Panc1 (cell line): ENCODE measurements around the gene FAM107B. TPM values are rescaled to one million over a fixed set of nuclear protein-coding genes. Genes with fewer than 3 reads are reported as not detected.

ENCODE experiments used
- ATAC-seq: fragments of 200-7000 bp; cut with Tn5 transposase; 2 replicates; pipeline ENCODE4 v1.9.1; 2020; ENCODE audit warnings: mild to moderate bottlenecking, moderate library complexity
- BruUV-seq: library from RNA; stranded (reverse); fragments of 400-500 nt; replicated peaks from 2 replicates; lab custom pipeline; 2021; lab: Mats Ljungman, UMichigan
- CTCF ChIA-PET: fragments of 300-600 bp; sonication (Branson Sonifier 250); formaldehyde crosslinking; loops from one replicate; lab custom pipeline; 2022; ENCODE audit warnings: antibody characterized with exemption; lab: Charles Lee
- POLR2A ChIA-PET: fragments of 300-600 bp; sonication (Branson Sonifier 250); formaldehyde crosslinking; loops from one replicate; lab custom pipeline; 2022; ENCODE audit warnings: antibody characterized with exemption; lab: Charles Lee
- DNase-seq: peaks from one replicate; pipeline ENCODE4 v3.0.0-alpha.2; 2010; ENCODE audit warnings: low read depth, low spot score
- H3K27ac ChIP-seq: 2 replicates; pipeline ENCODE4 v1.5.1; 2011; ENCODE audit warnings: mild to moderate bottlenecking, low read length, inconsistent platforms
- H3K27me3 ChIP-seq: fragments of 200-500 bp; sonication (Bioruptor generic); 2 replicates; pipeline ENCODE4 v1.6.0; 2014; ENCODE audit warnings: low read length, inconsistent platforms; ENCODE audit not compliant: control insufficient read depth, insufficient read depth
- H3K36me3 ChIP-seq: fragments of 200-500 bp; sonication (Bioruptor generic); 2 replicates; pipeline ENCODE4 v1.5.1; 2014; ENCODE audit warnings: inconsistent platforms, mild to moderate bottlenecking, low read length, moderate library complexity; ENCODE audit not compliant: control insufficient read depth, insufficient read depth
- H3K4me1 ChIP-seq: 2 replicates; pipeline ENCODE4 v1.5.1; 2011; ENCODE audit warnings: inconsistent platforms, mild to moderate bottlenecking, low read length, moderate library complexity; ENCODE audit not compliant: control insufficient read depth, insufficient read depth
- H3K4me3 ChIP-seq, 2 experiments: 2 replicates each; pipeline ENCODE4 v1.5.1; 2011 to 2012; ENCODE audit warnings: low read depth in 2 of 2, low read length in 2 of 2, mild to moderate bottlenecking in 2 of 2, inconsistent platforms in 1 of 2, moderate library complexity in 1 of 2
- H3K9me3 ChIP-seq: fragments of 200-500 bp; sonication (Bioruptor generic); 2 replicates; pipeline ENCODE4 v1.5.1; 2014; ENCODE audit warnings: low read depth, mild to moderate bottlenecking, inconsistent platforms, low read length, moderate library complexity; ENCODE audit not compliant: control insufficient read depth, insufficient read depth
- POLR2AphosphoS5 ChIP-seq: IDR thresholded peaks from 2 replicates; pipeline ENCODE4 v1.6.1; 2012; ENCODE audit warnings: mild to moderate bottlenecking, low read depth, low read length, moderate library complexity
- SIN3A ChIP-seq: IDR thresholded peaks from 2 replicates; pipeline ENCODE4 v1.6.1; 2012; ENCODE audit warnings: low read depth, mild to moderate bottlenecking, low read length, moderate library complexity, borderline replicate concordance; ENCODE audit not compliant: insufficient read depth
- TCF7L2 ChIP-seq: IDR thresholded peaks from 2 replicates; pipeline ENCODE4 v1.6.1; 2011; ENCODE audit warnings: mild to moderate bottlenecking, low read depth, low read length, inconsistent platforms
- in situ Hi-C: cut with HindIII; loops from 2 replicates; pipeline ENCODE4 v1.10.0; 2016; ENCODE audit warnings: low sequenced_read_pairs, low pct_unique_long_range_greater_than_20kb
- intact Hi-C: fragments of 100-400 bp; cut with micrococcal nuclease; formaldehyde crosslinking; loops from one replicate; pipeline ENCODE4 v1.10.0; 2022; ENCODE audit not compliant: unreplicated experiment
- total RNA-seq: library from RNA; stranded (reverse); gene quantifications from one replicate; pipeline ENCODE4 v1.2.1, GENCODE V29; 2021; ENCODE audit not compliant: unreplicated experiment
- TF ChIP-seq, protein P1 (sequence below): fragments of 450-650 bp; IDR thresholded peaks from 2 replicates; pipeline ENCODE4 v1.5.1; 2017; ENCODE audit warnings: mild to moderate bottlenecking
- TF ChIP-seq, protein P2 (sequence below), 2 experiments: IDR thresholded peaks; 2 replicates each; pipeline ENCODE4 v1.6.1; 2011 to 2012; ENCODE audit warnings: low read depth in 2 of 2, control low read depth in 1 of 2, low read length in 1 of 2, mild to moderate bottlenecking in 1 of 2, moderate library complexity in 1 of 2; ENCODE audit not compliant: insufficient read depth in 1 of 2

Gene FAM107B
- total RNA-seq, 1 experiment from 2014 or later = 13.4 TPM

DNA sequence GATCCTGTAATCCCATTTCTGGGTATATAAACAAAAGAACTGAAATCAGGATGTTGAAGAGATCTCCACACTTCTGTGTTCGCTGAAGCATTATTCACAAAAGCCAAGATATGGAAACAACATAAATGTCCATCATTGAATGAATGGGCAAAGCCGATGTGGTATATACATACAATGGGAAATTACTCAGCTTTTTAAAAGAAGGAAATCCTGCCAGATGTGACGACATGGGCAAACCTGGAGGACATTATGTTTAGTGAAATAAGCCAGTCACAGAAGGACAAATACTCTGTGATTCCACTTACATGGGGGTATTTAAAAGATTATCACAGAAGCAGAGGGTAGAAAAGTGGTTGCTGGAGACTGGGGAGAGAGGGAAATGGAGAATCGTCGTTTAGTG lies 23.9 kb upstream of the FAM107B start:
- no TSS peak for BruUV-seq
- TF ChIP-seq TCF7L2 (no peak), SIN3A (no peak), POLR2AphosphoS5 (no peak)
- TF ChIP-seq, protein P1, sequence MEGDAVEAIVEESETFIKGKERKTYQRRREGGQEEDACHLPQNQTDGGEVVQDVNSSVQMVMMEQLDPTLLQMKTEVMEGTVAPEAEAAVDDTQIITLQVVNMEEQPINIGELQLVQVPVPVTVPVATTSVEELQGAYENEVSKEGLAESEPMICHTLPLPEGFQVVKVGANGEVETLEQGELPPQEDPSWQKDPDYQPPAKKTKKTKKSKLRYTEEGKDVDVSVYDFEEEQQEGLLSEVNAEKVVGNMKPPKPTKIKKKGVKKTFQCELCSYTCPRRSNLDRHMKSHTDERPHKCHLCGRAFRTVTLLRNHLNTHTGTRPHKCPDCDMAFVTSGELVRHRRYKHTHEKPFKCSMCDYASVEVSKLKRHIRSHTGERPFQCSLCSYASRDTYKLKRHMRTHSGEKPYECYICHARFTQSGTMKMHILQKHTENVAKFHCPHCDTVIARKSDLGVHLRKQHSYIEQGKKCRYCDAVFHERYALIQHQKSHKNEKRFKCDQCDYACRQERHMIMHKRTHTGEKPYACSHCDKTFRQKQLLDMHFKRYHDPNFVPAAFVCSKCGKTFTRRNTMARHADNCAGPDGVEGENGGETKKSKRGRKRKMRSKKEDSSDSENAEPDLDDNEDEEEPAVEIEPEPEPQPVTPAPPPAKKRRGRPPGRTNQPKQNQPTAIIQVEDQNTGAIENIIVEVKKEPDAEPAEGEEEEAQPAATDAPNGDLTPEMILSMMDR = no peak
- TF ChIP-seq, protein P2, sequence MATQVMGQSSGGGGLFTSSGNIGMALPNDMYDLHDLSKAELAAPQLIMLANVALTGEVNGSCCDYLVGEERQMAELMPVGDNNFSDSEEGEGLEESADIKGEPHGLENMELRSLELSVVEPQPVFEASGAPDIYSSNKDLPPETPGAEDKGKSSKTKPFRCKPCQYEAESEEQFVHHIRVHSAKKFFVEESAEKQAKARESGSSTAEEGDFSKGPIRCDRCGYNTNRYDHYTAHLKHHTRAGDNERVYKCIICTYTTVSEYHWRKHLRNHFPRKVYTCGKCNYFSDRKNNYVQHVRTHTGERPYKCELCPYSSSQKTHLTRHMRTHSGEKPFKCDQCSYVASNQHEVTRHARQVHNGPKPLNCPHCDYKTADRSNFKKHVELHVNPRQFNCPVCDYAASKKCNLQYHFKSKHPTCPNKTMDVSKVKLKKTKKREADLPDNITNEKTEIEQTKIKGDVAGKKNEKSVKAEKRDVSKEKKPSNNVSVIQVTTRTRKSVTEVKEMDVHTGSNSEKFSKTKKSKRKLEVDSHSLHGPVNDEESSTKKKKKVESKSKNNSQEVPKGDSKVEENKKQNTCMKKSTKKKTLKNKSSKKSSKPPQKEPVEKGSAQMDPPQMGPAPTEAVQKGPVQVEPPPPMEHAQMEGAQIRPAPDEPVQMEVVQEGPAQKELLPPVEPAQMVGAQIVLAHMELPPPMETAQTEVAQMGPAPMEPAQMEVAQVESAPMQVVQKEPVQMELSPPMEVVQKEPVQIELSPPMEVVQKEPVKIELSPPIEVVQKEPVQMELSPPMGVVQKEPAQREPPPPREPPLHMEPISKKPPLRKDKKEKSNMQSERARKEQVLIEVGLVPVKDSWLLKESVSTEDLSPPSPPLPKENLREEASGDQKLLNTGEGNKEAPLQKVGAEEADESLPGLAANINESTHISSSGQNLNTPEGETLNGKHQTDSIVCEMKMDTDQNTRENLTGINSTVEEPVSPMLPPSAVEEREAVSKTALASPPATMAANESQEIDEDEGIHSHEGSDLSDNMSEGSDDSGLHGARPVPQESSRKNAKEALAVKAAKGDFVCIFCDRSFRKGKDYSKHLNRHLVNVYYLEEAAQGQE (IDR thresholded peaks at IDR 0.05; ENCODE audit: insufficient read depth in 1 of 2, low read depth in 2 of 2, low read length in 1 of 2) = no peak
- no peak overlapping the region for H3K4me3 ChIP-seq
- H3K27ac ChIP-seq = no peak overlapping the region
- CTCF ChIA-PET = no interaction called here
- no peaks in the 10 kb centered on the region for H3K9me3 ChIP-seq
- H3K27me3 ChIP-seq = no peaks in the 10 kb centered on the region
- no peaks in the 10 kb centered on the region for H3K4me1 ChIP-seq
- POLR2A ChIA-PET = no interaction called here
- intact Hi-C loops (no loop called here), in situ Hi-C loops (no loop called here)
- ATAC-seq (no peak), DNase-seq (no peak)
- no peaks in the 10 kb centered on the region for H3K36me3 ChIP-seq

- intact Hi-C loops (no loop called here), in situ Hi-C loops (no loop called here)
- Histone ChIP-seq H3K4me3 (no peak overlapping the region), H3K27ac (no peak overlapping the region), H3K4me1 (no peaks in the 10 kb centered on the region), H3K36me3 (no peaks in the 10 kb centered on the region), H3K9me3 (no peaks in the 10 kb centered on the region), H3K27me3 (no peaks in the 10 kb centered on the region; the same call in 1 of the 2 replicates)
- BruUV-seq = no TSS peak
- DNase-seq (no peak), ATAC-seq (no peak)
- POLR2A ChIA-PET = no interaction called here
- no peak for TF ChIP-seq POLR2AphosphoS5
- TF ChIP-seq TCF7L2 = no peak
- TF ChIP-seq, protein P2 (IDR thresholded peaks at IDR 0.05; ENCODE audit: insufficient read depth in 1 of 2, low read depth in 2 of 2, low read length in 1 of 2) = no peak
- TF ChIP-seq SIN3A = no peak
- TF ChIP-seq, protein P1 = no peak
- CTCF ChIA-PET = no interaction called here
Observed at GRCh38 chr10:14787938-14788337, 13.2 kb upstream of the FAM107B start.
